Measurements from ENCODE around the gene PRKCE.

GRCh38 chr2:45610281-45611019 lies 41.0 kb upstream of the PRKCE start:
- TF ChIP-seq CTCF (conservative IDR thresholded peaks at IDR 0.05) = peak; percentile 66
- no peak for TF ChIP-seq EZH2 (IDR thresholded peaks at IDR 0.05; ENCODE audit: low read depth)
